Upper lobe of left lung (tissue), 6 donors: ENCODE measurements around the gene NHP2. TPM values are rescaled to one million over a fixed set of nuclear protein-coding genes. Genes with fewer than 3 reads are reported as not detected.
"Not testable (repeated sequence)": the region's sequence is repeated elsewhere in the genome, so short reads cannot be mapped to it uniquely, and the experiment has no call there.

Experiments used
- ATAC-seq, 2 donors: fragments of 200-7000 bp; cut with Tn5 transposase; one replicate each; pipeline ENCODE4 v1.9.1; 2022; ENCODE audit warnings: mild to moderate bottlenecking in 2 of 2, moderate library complexity in 2 of 2; ENCODE audit not compliant: low FRiP score in 2 of 2
- DNase-seq, 2 donors: peaks; one replicate each; pipeline ENCODE4 v3.0.0-alpha.2; 2019 to 2020
- H3K27ac ChIP-seq, 4 donors: fragments of 200-600 bp; sonication (generic); one replicate each; pipeline ENCODE4 v1.5.1; 2016 to 2019
- H3K27me3 ChIP-seq, 4 donors: fragments of 200-600 bp; sonication (generic); one replicate each; pipeline ENCODE4 v1.5.1; 2017 to 2019
- H3K36me3 ChIP-seq, 4 donors: fragments of 200-600 bp; sonication (generic); one replicate each; pipeline ENCODE4 v1.5.1; 2016 to 2019
- H3K4me1 ChIP-seq, 4 donors: fragments of 200-600 bp; sonication (generic); one replicate each; pipeline ENCODE4 v1.5.1; 2018 to 2019
- H3K4me3 ChIP-seq, 4 donors: fragments of 200-600 bp; sonication (generic); one replicate each; pipeline ENCODE4 v1.5.1; 2017 to 2019; ENCODE audit warnings: mild to moderate bottlenecking in 2 of 4, moderate library complexity in 1 of 4
- H3K9me3 ChIP-seq, 4 donors: fragments of 200-600 bp; sonication (generic); one replicate each; pipeline ENCODE4 v1.5.1; 2018 to 2019
- EP300 ChIP-seq, 4 donors: sonication (generic); formaldehyde crosslinking; IDR thresholded peaks; one replicate each; pipeline ENCODE4 v1.5.1; 2017; ENCODE audit warnings: antibody characterized with exemption in 4 of 4, control low read depth in 2 of 4
- POLR2A ChIP-seq, 4 donors: fragments of 450-650 bp; IDR thresholded peaks; one replicate each; pipeline ENCODE4 v1.5.1; 2016 to 2017; ENCODE audit warnings: antibody characterized with exemption in 4 of 4, mild to moderate bottlenecking in 2 of 4
- POLR2AphosphoS5 ChIP-seq, 2 donors: sonication (generic); formaldehyde crosslinking; IDR thresholded peaks; one replicate each; pipeline ENCODE4 v1.5.1; 2017; ENCODE audit warnings: antibody characterized with exemption in 2 of 2
- WGBS, 2 donors: methylation state at CpG; one replicate each; pipeline ENCODE4 v1.1.5; 2017 to 2018; 5-methylcytosine and 5-hydroxymethylcytosine counted together
- total RNA-seq, 6 donors: library from RNA; depleted of rRNA in 4 of 6; stranded (reverse); fragments of >200 nt in 4 of 6; gene quantifications; one replicate each; pipeline versions ENCODE4 v1.1.0 to v1.2.1, GENCODE V29; 2016 to 2021
- TF ChIP-seq, protein P1 (sequence below), 6 experiments: fragments of 450-650 bp in 4 of 6; fragments of 200-600 bp in 2 of 6; sonication (generic) in 2 of 6; IDR thresholded peaks; one replicate each; pipeline ENCODE4 v1.5.1; 2016 to 2019; ENCODE audit warnings: antibody characterized with exemption in 6 of 6
- donor health status: DM: no; HTN: no; CAD: no; lungs with moderate emphysema.
- donor health status: DM: no; HTN: yes; CAD: no; lungs with severe emphysema.

NHP2 gene
- total RNA-seq, 6 donors from 2014 or later = 61.0 to 117 (median 86.9) TPM

DNA sequence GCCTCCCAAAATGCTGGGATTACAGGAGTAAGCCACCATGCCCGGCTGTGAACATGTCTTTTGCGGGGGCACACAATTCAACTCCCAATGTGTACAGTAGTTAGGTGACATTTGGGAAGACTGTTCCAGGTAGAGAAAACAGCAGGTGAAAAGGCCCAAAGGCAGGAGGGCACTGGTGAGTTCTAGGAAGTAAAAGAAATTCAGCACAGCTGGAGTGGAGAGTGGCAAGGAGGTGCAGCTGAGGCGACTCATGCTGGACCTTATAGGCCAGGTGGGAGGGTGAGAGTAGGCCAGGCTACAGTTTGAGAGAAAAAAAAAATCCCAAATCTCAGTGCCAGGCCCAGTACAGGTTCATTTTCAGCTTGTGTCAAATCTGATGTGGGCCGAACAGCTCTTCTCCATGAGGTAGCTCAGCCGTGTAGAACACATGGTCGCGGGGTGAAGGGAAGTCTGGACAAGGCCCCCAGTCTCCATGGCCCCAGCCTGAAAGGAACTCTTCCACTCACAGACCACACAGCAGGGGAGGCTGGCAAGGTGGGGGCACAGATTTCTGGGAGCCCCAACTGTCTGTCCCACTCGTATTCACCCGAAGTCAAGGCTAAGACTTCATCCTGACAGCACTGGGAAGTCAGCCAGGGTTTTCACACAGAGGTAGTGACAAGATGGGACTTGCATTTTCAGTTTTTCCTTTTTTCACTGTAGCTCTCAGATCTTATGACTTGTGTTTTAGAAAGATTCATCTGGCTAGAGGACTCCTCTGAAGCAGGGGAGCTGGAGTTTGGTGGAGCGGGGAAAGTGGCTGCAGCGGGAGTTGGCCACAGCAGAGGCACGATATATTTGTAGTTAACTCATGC lies 46.1 kb upstream of the NHP2 start:
- H3K4me1 ChIP-seq = peaks cover 0 to 6% (median 3%) of the 10 kb centered on the region in 4 donors
- no peak overlapping the region for H3K4me3 ChIP-seq
- no peak for TF ChIP-seq POLR2AphosphoS5 (IDR thresholded peaks at IDR 0.05)
- DNase-seq = no peak
- H3K9me3 ChIP-seq = no peaks in the 10 kb centered on the region
- no peak for ATAC-seq
- no peaks in the 10 kb centered on the region for H3K36me3 ChIP-seq
- no peak overlapping the region for H3K27ac ChIP-seq
- WGBS, 2 donors = 80 to 88% methylated on average over 12 of the region's 12 CpGs
- no peaks in the 10 kb centered on the region for H3K27me3 ChIP-seq

DNA sequence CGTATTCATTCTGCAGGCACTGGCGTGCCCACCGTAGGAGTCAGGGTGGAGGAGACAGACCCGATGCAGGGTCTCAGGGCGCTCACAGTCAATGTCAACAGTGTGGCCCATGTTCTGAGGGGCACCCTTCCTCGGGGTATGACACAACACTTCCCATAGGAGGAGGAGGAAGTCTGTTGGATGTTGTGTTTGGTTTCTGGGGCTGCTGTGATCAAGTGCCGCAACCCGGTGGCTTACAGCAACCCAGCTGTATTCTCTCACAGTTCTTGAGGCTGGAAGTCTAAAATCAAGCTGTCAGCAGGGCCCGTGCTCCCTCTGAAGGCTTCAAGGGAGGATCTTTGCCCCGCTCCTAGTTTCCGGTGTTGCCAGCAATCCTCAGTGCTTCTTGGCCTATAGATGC lies 45.0 kb upstream of the NHP2 start:
- ATAC-seq (no peak), DNase-seq (no peak)
- Histone ChIP-seq H3K9me3 (no peaks in the 10 kb centered on the region), H3K27me3 (no peaks in the 10 kb centered on the region), H3K4me1 (peaks cover 0 to 3% (median 1%) of the 10 kb centered on the region in 4 donors), H3K4me3 (no peak overlapping the region), H3K27ac (no peak overlapping the region), H3K36me3 (no peaks in the 10 kb centered on the region)
- 66% methylated on average over 11 of the region's 11 CpGs for WGBS, 2 donors
- TF ChIP-seq EP300 (IDR thresholded peaks at IDR 0.05) (no peak), POLR2AphosphoS5 (IDR thresholded peaks at IDR 0.05) (no peak), POLR2A (IDR thresholded peaks at IDR 0.05) (no peak)
- TF ChIP-seq, protein P1, sequence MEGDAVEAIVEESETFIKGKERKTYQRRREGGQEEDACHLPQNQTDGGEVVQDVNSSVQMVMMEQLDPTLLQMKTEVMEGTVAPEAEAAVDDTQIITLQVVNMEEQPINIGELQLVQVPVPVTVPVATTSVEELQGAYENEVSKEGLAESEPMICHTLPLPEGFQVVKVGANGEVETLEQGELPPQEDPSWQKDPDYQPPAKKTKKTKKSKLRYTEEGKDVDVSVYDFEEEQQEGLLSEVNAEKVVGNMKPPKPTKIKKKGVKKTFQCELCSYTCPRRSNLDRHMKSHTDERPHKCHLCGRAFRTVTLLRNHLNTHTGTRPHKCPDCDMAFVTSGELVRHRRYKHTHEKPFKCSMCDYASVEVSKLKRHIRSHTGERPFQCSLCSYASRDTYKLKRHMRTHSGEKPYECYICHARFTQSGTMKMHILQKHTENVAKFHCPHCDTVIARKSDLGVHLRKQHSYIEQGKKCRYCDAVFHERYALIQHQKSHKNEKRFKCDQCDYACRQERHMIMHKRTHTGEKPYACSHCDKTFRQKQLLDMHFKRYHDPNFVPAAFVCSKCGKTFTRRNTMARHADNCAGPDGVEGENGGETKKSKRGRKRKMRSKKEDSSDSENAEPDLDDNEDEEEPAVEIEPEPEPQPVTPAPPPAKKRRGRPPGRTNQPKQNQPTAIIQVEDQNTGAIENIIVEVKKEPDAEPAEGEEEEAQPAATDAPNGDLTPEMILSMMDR (IDR thresholded peaks at IDR 0.05) = no peak

DNA sequence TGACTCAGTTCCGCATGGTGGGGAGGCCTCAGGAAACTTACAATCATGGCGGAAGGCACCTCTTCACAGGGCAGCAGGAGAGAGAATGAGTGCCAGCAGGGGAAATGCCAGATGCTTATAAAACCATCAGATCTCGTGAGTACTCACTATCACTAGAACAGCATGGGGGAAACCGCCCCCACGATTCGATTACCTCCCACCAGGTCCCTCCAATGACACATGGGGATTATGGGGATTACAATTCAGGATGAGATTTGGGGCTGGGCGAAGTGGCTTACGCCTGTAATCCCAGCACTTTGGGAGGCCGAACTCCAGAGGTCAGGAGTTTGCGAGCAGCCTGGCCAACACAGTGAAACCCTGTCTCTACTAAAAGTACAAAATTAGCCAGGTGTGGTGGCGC lies 44.5 kb upstream of the NHP2 start:
- H3K4me3 ChIP-seq, DNase-seq, H3K4me1 ChIP-seq, H3K36me3 ChIP-seq, H3K27me3 ChIP-seq, ATAC-seq, H3K27ac ChIP-seq, H3K9me3 ChIP-seq: not testable (repeated sequence)
- WGBS, 2 donors = 83 to 88% methylated on average over 10 to 11 of the region's 11 CpGs

DNA sequence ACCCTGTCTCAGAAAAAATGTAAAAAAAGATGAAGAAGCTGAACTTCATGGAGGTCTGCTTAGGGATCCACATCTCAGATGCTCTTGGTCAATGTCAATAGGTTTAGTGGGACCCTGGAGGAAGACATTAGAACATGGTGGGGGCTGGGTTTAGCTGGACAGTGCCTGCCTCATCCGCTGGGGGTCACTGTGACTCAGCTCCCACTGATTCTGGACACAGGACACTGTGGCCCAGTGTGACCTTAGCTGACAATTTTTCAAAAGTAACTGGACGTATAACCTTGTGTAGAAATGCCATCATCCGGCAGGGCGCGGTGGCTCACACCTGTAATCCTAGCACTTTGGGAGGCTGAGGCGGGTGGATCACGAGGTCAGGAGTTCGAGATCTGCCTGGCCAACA lies 43.3 kb upstream of the NHP2 start:
- Histone ChIP-seq H3K27me3 (no peaks in the 10 kb centered on the region), H3K4me3 (no peak overlapping the region), H3K36me3 (no peaks in the 10 kb centered on the region), H3K9me3 (no peaks in the 10 kb centered on the region), H3K27ac (no peak overlapping the region), H3K4me1 (no peaks in the 10 kb centered on the region)
- WGBS, 2 donors = 77 to 91% methylated on average over 8 of the region's 8 CpGs
- DNase-seq = no peak
- no peak for TF ChIP-seq EP300 (IDR thresholded peaks at IDR 0.05)
- TF ChIP-seq, protein P1 (IDR thresholded peaks at IDR 0.05) = peak in 5 of 6 experiments; percentile 22 to 41 (median 22)
- ATAC-seq = peak in 1 of 2 donors; percentile 52

DNA sequence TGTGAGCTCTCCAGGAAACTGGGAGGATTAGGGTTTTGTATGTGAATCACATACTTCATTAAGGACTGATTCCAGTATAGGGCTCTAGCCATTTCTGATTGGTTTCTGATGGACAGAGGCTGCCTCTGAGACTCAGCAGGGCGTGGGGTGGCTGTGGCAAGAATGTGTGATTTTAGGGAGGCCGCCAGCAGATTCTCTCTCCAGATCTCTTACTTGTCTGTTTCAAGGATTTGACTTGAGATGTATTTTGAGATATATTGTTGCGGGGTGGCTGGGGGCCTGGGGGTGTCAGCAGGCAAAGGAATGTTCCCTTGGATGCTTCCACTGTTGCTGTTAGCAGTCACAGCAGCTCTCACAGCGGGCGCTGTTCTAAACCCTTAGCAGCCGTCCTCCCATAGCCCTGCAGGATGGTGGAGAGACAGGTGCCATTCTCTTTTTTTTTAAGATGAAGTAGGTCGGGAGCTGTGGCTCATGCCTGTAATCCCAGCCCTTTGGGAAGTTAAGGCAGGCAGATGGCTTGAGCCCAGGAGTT lies 42.7 kb upstream of the NHP2 start:
- ATAC-seq (no peak), DNase-seq (no peak)
- TF ChIP-seq POLR2A (IDR thresholded peaks at IDR 0.05) (no peak), EP300 (IDR thresholded peaks at IDR 0.05) (no peak), POLR2AphosphoS5 (IDR thresholded peaks at IDR 0.05) (no peak)
- TF ChIP-seq, protein P1 (IDR thresholded peaks at IDR 0.05) = no peak
- Histone ChIP-seq H3K36me3 (no peaks in the 10 kb centered on the region), H3K9me3 (no peaks in the 10 kb centered on the region), H3K27ac (no peak overlapping the region), H3K4me3 (no peak overlapping the region), H3K4me1 (no peaks in the 10 kb centered on the region), H3K27me3 (no peaks in the 10 kb centered on the region)
- 80% methylated on average over 4 to 7 of the region's 7 CpGs for WGBS, 2 donors

DNA sequence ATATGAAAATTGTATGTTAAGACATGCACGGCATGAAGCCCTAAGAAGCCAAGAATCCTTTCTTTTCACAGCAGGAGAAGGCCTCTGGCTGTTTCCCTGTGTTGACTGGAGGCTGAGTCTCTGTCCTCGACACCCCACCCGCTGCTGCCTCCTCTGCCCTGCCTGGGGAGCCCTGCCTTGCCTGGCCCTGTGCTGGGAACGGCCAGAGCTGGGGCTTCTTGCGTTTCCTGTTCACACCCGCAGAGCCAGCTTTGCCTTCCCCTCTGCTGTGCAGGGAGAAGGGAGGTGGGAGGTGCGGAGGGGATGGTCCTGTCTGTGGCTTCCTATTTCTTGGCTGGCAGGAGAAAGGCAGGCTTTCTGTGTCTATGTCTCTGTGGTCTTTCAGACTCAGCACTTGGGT lies 40.3 kb upstream of the NHP2 start:
- WGBS, 2 donors = 22 to 40% methylated on average over 7 of the region's 7 CpGs

More for the DNA sequence above, 40.3 kb upstream of the NHP2 start:
- TF ChIP-seq EP300 (IDR thresholded peaks at IDR 0.05) = no peak
- TF ChIP-seq POLR2A (IDR thresholded peaks at IDR 0.05) = no peak
- TF ChIP-seq, protein P1 (IDR thresholded peaks at IDR 0.05) = no peak
- TF ChIP-seq POLR2AphosphoS5 (IDR thresholded peaks at IDR 0.05) = no peak
- Histone ChIP-seq H3K4me3 (no peak overlapping the region), H3K4me1 (no peaks in the 10 kb centered on the region), H3K27ac (no peak overlapping the region), H3K9me3 (no peaks in the 10 kb centered on the region), H3K36me3 (no peaks in the 10 kb centered on the region), H3K27me3 (no peaks in the 10 kb centered on the region)
- ATAC-seq = no peak
- DNase-seq = no peak
